Stimulated activated CD4-positive, alpha-beta T cell treated with anti-CD3 and anti-CD28 coated beads, Interleukin-4, amount 100 ng/mL, for 48 hours (primary cell): Measurements from ENCODE around the gene KCNT2.
"Not testable (repeated sequence)": the region's sequence is repeated elsewhere in the genome, so short reads cannot be mapped to it uniquely, and the experiment has no call there.

Experiments
- DNase-seq, 2 donors: peaks; one replicate each; pipeline ENCODE4 v3.0.0-alpha.2; 2020; ENCODE audit warnings: low read depth in 2 of 2

KCNT2 gene

DNA sequence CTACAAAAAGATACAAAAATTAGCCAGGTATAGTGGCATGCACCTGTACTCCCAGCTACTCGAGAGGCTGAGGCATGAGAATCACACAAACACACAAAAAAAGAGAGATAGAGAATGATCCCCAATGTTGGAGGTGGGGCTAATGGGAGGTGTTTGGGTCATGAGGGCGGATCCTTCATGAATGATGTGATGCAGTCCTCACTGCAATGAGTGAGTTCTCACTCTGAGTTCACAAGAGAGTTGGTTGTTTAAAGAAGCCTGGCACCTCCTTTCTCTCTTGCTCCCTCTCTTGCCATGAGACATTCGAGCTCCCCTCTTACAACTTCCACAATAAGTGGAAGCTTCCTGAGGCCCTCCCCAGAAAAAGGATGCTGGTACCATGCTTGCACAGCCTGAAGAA is 17.3 kb downstream of the KCNT2 start:
- DNase-seq, result no peak

DNA sequence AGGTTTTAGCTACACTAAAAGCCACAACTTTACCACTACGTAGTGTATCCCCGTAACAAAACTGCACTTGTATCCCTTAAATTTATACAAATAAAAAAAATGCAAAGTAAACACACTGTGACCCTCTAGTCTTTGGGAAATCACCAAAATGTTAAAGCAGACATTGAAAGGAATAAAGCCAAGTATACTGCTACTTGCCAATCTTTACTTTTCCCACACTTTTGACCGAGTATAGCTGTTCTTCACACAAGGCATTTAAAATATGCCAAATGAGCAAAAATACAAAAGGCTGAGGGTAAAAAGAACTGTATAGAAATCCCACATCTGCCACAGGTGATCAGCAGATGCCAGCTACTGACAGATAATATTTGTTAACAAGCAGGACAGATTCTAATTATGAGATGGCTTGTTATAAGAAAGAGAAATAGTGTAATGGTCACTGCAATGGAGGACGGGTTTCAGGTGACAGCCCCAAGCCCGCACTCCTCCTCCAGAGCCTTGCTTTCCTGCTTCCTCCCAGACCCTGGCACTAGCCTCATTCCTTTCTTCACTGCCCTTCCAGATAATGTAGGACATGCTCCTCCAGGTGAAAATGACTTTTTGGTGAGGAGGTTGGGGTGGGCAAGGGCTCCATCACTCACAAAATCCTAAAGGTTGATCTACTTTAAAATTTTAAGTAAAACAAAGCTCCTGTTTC is 18.1 kb downstream of the KCNT2 start:
- DNase-seq, result no peak

DNA sequence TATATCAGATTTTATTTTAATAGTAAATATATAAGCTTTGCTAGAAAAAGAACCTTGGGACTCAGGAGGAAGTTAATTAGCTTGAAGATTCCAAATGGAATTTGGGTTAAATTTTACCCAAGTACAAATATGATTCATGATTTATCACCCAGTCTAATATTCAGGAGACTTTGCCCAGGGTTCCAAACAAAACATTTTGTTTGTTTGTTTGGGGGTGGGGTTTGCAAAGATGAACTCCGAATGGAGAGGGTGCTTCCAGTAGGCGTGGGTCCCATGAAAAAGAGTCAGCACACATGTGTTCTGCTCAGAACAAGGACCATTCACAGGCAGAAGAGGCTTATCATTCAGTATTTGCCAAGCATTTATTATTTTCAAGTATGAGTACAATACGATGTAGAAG is 23.5 kb downstream of the KCNT2 start:
- no peak for DNase-seq

DNA sequence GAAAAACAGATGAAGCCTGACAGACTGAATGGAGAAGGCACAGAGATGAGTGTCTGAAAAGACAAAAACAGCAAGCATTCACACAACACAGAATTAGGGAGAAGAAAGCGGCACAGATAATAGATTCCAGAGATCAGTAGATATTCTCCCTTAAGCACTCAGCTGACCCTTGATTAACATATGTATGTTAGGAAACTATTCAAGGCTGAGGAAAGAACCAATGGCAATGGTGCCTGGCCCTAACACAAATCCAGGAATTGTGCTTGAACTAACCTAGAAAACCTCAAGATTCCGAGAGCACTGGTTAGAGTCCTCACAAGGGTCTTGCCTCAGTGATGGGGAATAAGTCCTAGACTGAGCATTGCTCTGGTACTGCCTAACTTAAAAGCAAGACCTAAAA is 30.9 kb downstream of the KCNT2 start:
- no peak for DNase-seq

DNA sequence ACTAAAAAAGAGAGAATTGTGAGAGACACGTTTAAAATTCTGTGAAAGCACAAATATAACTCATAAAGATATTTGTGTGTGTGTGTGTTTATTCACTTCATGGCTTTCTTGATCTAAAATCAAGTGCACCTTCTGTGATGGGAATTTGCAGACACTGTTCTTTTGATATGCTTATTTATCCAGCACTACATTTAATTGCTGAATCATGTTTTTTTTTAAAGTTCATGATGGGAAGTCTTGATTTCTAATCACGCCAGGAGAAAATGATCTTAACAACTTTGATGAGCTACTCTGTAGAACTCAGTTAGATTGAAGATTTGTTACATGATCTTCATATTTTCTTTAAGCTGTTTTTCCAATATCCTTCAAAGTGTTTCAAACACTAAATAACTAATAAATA is 35.0 kb downstream of the KCNT2 start:
- no peak for DNase-seq

DNA sequence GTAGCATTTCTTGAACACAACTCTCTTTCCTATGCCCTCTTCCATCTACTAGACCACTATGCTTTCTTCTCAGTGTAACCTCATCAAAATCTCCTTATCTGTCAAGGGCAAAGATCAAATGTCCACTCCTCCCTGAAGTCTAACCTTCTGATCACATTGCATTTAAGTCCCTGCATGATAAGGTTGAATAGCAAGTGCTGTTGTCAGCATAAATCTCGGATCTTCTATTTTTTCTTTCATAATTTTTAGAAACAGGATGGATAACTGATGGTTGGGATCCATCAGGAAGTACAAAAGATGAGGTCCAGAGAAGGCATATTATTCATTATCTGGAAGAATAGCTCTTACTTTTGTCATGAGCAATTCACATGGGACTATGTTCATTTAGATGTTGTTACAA is 41.0 kb downstream of the KCNT2 start:
- DNase-seq, result no peak

DNA sequence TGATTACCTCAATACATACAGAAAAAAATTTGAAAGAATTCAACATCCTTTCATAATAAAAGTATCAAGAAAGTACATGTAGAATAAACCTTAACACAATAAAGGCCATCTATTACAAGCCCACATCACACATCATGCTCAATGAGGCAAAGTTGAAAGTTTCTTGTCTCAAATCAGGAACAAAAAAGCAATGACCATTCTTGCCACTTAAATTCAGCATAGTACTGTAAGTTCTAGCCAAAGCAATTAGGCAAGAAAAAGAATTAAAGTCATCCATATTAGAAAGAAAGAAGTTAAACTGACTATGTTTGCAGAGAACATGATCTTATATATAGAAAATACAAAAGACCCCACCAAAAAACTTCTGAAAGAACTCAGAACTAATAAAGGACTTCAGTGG is 44.5 kb downstream of the KCNT2 start:
- DNase-seq, result no peak

DNA sequence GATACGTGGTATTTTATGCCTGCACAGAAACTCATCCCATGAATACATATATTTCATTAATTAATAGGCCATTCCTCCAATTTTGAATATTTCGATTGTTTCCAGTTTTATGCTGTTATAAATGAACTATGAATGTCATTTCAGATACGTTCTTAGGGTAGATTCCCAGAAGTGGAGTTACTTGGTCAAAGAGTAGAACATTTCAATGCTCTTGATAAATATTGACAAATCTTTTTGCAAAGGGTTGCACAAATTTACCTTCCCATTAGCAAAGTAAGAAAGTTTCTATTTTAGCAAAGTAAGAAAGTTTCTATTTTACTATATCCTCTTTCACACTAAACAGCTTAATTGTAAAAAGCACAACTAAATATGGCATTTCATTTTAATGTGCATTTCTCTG is 48.9 kb downstream of the KCNT2 start:
- no peak for DNase-seq

DNA sequence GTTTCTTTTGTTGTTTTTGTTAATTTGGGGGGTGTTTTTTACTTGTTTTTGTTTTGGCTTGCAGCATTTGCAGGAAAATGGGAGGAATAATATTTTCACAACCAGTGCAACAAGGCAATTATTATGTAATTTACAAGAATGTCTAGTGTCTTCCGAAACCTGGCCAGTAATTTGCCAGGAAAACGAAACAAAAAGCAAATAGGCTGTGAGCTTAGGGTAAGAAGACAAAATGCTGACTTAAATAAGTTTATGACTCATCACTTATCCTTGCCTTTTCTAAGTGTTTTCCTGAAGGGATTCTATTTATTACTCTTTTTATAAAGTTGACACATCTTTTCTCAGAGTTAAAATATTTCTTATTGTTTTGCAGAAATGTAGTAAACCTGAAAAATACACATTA is 49.8 kb downstream of the KCNT2 start:
- DNase-seq, result no peak

DNA sequence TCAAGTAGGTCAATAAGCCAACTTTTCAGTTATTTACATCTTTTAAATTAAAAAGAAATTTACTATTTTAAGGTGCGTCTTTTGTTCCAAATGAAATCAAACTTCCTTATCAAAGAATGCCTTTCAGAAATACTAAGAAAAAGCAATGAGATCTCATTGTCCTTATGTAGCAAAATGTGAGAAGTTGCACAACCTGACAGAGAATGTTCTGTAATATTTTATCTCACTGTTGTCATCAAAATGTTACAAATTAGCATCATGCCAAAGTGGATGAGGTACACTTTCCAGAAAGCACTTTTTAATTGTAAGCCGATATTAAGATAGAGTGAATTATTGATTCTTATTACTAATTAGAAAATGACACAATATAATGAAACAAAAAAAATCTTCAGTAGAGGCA is 50.4 kb downstream of the KCNT2 start:
- no peak for DNase-seq

DNA sequence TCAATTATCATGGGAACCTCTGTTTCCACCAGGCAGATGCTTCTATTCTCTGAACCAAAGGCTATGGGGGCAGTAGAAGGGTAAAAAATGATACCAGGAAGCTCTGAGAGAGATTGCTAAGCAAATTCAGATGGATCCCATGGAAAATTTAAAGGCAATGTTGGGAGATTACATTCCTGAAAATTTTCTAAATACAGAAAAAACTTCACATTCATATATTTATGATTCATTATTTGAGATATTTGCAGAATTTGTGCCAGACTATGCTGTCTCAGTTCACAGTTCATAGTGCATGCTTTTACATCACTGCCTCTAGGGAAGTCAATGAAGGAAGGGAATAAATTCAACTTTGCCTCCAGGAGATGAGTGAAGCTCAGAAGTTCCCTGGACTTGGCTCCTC is 57.5 kb downstream of the KCNT2 start:
- DNase-seq, result no peak

DNA sequence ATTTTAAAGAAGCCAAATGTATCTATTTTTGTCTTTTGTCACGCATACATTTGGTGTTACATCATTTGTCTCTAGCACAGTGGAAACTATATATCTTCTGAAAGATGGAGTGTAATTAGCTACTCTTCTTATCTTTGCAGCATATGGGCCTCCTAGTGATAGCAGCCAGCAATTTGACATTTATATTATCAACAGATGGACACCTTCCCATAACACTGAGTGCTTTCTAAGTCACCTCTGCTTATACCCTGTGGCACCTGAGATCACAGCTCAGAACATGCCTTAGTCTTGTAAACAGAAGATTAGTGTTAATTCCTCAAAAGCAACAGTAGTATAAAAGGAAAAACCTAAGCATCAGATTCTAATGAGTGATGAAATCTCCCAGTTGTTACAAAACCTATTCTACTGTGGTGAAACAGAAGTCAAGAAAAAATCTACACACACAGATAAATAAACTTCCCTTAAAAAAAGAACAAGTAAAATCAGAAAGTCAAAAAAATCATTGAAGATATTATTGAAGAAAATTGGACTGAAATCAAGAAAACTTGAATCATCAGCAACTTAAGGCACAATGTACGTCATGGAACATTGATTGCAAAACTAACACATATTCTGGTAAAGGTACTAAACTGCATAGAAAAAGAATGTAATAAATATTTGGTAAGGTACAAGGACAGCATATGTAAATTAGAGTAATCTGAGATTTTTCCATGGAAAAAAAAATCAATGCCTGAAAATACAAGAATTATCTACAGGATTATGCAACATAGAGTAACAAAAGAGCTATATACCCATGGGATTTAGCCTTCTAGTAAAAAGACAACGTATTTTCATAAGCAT is 61.7 kb downstream of the KCNT2 start:
- DNase-seq, result no peak

DNA sequence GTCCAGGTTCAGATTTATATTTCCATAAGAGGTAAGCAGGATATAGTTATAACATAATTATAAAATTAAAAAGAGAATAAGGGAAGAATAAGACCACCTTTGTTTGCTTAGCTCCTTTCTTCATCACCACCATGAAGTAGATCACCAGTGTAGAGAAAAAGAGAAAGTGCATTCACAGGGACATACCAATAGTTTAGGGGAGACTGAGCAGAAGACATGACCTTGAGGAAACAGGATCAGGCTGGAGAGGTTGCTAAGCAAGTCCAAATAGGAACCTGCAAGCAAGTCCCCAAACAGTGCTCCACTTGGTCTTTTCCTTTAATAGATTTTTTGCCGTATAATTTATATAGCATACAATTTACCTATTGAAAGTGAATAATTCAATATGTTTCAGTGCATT is 63.0 kb downstream of the KCNT2 start:
- no peak for DNase-seq

DNA sequence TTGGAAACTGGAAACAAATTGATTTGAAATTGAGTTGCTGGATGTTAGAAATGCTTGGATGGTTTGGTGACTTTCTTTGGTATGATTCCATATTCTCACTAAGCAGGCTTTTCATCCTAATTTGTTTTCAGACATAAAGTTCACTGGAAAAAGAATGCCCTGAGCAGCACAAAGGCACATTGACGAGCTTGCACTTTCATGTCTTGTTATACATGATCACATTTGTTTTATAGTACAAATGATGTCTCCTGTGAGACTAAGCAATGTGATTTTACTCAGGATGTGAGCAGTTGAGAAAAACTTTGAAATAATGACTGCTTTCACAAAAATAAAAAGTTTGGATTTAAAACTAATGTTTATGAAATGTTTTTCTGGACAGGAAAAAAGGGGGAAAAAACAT is 63.6 kb downstream of the KCNT2 start:
- no peak for DNase-seq

DNA sequence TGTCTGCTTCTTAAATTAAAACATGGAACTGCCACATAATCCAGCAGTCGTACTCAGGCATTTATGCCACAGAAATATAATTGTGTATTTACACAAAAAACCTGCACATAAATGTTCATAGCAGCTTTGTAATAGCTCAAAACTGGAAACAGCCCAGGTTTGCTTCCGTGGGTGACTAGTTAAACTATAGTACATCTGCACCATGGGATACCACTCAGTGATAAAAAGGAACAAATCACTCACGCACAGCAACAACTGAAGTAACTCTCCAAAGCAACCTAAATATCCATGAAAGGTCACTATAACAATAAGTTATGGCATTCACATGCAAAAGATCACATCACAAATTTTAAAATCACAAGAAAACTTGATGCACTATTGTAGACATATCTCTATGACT is 64.4 kb downstream of the KCNT2 start:
- no peak for DNase-seq

DNA sequence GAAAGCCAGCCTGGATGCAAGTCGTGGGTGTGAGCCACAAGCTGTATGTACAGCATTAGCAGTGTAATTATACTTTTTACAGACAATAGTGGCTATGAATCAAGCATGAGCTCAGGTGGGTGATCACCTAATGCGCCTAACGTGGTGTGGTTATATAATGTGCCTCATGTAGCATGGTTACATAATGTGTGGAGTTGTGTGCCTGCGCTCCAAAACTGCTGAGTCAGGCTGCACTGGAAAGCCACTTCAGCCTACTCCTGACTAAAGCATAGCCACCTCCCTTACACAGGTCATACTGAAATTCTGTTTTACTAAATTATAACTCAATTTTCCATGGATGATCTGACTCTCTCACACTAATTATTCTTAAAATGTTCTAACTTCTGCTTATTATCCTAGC is 69.8 kb downstream of the KCNT2 start:
- DNase-seq, result no peak

DNA sequence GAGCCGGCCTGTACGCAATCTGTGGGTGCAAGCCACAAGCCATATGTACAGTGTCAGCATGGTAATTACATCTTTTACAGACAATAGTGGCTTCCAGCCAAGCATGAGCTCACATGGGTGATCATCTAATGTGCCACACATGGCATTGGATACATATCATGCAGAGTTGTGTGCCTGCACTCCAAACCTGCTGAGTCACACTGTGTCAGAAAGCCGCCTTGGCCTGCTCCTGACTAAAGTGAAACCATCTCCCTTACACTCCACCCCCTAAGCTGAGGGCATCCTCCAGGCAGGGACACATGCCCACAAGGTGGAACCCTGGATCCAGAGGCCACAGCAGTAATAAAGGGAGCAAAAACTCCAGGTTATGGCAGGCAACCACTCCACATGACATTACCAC is 72.5 kb downstream of the KCNT2 start:
- DNase-seq, result no peak

DNA sequence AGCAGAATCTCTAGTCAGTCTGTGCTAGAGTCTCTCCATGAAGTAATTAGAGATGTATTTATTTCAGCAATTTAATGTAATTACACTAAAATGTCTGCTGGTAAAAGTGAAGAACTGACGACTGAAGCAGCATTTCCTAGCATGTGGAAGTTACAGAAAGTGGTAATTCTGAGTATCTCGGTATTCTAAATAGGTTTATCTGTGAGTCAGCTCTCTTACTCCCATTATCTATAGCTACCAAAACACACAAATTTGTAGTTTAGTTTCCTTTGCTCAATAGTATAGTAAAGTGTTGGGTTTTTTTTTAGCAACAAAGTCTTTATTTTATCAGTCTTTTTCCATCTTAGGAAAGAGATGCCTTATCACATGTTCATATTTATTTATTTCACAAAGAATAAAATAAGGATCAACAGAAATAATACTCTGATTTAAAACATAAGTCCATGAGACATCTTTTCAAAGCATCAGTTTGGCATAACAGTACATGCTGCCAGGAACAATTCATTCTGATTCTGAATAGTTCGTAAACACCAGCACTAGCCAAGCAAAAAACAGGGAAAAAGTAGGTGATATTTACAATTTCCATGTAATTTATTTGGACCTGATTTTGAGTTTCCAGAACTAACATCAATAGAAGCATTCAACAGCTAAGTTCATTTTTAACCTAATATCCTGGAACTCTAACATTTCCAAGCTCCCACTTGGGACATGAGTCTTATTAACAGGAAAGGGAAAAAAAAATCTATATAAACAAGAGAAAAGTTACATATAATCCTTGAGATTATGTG is 76.3 kb downstream of the KCNT2 start:
- no peak for DNase-seq

DNA sequence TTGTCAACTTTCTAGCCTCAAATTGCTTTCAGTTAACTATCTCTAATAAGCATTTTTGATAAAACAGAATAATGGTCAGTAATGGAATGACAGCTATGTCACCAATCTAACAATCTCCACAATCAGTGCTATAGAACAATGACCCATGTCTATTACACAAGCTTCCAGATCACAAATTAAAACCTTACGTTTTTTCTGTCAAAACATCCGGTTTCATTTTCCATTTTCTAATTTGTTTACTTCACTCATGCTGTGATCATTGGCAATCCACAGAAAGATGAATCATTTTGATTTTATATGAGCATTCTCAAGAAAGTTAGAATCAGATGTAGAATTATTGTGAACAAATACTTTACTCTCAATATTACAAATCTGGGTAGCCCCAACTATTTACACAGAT is 80.3 kb downstream of the KCNT2 start:
- DNase-seq, result no peak

DNA sequence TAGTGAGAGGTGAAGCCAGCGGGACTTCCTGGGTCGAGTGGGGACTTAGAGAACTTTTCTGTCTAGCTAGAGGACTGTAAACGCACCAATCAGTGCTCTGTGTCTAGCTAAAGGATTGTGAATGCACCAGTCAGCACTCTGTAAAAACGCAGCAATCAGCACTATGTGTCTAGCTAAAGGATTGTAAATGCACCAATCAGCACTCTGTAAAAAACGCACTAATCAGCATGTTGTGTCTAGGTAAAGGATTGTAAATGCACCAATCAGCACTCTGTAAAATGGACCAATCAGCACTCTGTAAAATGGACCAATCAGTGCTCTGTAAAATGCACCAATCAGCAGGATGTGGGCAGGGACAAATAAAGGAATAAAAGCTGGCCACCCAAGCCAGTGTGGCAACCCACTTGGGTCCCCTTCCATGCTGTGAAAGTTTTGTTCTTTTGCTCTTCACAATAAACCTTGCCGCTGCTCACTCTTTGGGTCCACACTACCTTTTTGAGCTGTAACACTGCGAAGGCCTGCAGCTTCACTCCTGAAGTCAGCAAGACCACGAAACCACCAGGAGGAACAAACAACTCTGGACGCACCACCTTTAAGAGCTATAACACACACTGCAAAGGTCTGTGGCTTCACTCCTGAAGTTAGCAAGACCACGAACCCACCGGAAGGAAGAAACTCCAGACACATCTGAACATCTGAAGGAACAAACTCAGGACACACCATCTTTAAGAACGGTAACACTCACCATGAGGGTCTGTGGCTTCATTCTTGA is 85.5 kb downstream of the KCNT2 start:
- not testable (repeated sequence) for DNase-seq

DNA sequence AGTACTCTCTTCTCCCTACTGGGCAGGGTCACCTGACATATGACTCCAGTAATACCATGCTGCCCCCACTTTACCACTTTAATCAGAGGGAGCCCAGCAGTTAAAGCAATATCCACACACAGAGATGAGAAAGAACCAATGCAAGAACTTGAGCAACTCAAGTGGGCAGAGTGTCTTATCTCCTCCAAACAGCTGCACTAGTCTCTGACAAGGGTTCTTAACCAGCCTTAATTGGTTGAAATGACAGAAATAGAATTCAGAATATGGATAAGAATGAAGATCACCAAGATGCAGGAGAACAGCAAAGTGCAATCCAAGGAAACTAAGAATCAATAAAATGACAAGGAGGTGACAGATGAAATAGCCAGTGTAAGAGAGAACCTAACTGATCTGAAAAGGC is 91.0 kb downstream of the KCNT2 start:
- DNase-seq, result no peak

DNA sequence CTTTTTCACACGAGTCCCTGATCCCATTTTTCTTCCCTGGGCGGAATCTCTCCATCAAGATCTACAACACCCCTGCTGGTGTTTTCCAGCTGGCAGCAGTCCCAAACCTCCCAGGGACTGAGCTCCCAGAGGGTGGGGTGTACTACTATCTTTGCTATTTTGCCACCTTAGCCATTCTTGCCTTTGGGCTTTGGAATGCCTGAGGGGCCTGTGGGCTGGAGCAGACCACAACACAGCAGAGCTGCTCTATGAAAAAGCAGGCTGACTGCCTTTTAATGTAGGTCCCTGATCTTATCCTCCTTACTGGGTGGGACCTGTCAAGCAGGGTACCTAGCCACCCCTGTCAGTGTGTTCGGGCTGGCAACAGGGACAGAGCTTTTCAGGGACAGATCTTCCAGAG is 91.9 kb downstream of the KCNT2 start:
- no peak for DNase-seq
